GM15510 (cell line): ENCODE measurements around the gene CX3CR1.

Experiments used
- POLR2A ChIP-seq: IDR thresholded peaks from 3 replicates; pipeline ENCODE4 v1.6.1; 2011; ENCODE audit warnings: borderline replicate concordance; ENCODE audit not compliant: insufficient read length; ENCODE audit errors: extremely low read depth

Gene CX3CR1

GRCh38 chr3:39280571-39280970, 735 bp upstream of the CX3CR1 start:
- TF ChIP-seq POLR2A = no peak

DNA sequence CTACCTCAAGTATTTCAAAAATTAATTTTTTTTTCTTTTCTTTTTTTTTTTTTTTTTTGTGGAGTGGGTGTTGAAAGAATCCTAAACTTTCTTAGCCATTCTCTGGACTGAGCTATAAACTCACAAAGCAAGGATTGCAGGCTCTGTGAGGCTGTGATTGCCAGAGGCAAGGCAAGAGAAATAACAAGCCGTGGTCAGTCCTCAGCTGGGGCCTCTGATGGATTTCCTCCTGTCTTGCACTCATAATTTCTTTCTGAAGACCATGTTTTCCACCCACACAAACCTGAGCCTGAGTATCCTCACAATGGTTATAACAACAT, 1.3 kb downstream of the CX3CR1 start:
- no peak for TF ChIP-seq POLR2A

GRCh38 chr3:39277893-39278615, 1.8 kb downstream of the CX3CR1 start:
- TF ChIP-seq POLR2A = no peak

DNA sequence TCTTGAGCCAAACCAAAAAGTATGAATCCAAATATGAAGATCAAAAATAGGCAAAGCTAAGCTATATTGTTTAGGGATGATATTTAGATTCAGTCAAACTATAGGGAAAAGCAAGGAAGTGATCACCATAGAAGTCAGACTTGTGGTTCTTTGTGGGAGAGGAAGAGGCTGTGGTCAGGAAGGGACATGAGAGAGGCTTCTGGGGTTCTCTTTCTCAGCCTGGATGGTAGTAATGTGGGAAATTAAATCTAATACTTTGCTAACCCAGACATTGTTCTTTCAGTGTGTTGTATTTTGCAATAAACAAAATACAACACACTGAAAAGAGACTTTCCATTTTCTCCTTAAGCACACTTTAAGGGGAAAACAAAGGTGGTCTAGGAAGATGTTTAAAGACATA, 3.1 kb downstream of the CX3CR1 start:
- no peak for TF ChIP-seq POLR2A

DNA sequence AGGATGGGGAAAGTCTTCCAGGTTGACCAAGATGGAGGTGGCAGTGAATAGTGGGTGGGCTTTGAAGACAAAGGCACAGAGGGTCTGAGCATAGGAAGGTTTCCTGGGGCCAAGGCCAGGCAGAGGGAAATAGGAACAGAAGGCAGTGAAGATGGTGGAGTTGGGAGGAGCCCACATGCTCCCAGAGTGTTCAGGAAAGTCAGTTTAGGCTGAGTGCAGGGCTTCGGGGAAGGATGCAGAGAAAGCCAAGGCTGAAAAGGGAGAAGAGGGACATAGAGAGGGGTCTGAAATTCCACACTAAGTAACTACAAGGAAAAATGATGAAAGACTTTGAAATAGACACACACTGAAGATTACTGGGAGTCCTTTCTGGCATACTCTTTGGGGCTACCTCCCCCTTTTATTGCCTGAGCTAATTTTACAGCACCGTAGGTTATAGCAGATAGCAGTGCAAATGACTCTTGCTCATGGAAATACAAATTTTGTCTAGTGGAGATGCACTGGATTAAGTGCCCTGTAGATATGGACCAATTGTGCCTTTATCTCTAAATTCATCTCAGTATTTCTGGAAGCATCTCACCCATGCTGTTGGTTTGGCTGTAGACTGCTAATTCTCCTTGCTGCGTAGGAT, 3.8 kb downstream of the CX3CR1 start:
- TF ChIP-seq POLR2A = no peak

DNA sequence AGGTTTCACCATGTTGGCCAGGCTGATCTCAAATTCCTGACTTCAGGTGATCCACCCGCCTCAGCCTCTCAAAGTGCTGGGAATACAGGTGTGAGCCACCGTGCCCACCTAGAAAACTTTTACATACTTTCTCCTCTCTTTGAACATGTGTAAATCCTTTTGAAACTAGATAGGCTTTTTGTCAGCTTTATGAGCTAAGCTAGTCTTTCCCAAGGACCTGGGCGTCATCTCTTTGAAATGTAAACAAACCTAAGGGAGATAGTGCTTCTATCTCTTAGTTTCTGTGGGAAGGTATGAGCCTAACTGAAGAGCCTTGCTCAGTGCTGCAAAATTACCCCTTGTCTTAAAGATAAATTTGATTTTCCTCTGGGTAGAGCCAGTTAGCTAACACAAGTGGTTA, 4.8 kb downstream of the CX3CR1 start:
- no peak for TF ChIP-seq POLR2A

DNA sequence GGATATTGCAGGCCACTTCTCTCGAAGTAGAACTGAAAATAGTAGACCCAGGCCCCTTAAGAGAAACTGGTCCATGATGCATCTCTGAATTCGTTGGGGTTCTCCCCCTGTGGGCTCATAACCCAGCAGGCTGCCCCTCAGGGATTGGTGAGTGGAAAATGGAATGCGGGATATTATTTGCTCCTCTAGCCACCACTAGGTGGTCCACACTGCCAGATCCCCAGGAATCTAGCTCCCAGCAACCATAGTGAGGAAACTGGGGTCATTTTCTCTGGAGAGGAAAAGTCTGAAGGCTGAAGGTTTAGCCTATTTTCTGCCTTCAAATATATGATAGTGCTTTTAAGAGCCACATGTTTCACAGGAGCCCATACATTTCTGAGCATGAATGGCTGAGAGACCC, 6.7 kb downstream of the CX3CR1 start:
- TF ChIP-seq POLR2A = no peak

- TF ChIP-seq POLR2A = no peak
Measured at GRCh38 chr3:39272191-39272590, 7.6 kb downstream of the CX3CR1 start.

DNA sequence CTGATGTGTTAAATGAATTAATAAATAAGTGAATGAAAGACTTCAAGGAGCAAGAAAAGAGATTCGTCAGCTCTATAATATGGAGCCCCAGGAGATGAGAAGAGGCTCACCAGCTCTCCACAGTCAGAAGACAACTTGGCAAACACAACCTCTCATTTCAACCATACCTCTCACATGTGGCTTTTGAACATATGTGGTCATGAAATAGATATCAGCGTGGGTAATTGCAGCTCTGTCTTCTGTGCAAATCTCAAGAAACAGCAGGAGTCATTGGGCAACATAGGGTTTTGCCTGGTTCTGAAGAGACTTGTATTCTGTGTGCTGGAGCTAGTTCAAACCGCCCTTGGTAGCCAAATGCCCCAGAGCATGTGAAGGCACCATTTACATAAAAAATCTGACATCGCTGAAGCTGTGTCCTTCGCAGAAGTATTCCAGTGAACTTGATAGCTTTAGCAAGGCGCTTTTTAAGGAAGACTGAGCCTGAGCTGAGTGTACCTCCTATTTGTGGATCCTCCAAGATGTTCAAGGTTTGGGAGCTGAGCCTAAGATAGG, 8.4 kb downstream of the CX3CR1 start:
- TF ChIP-seq POLR2A = no peak

DNA sequence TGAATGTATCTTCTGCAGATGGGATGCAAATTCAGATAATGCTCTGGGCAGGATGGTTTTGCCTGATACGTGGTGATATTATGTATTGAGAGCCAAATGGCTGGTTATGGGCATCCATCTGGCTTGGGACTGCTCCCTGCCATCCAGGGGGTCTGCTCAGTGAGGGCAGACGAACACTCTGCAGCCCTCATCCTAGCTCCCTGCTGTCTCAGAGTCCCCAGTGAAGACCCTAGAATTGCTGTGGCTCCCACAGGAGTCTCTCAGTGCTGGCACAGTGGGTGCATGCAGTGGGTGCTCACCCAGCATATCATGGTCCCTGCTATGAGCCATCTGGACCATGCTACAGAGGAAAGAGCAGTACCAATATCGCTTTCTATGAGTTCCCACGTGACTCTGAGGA, 10.3 kb downstream of the CX3CR1 start:
- TF ChIP-seq POLR2A = no peak

DNA sequence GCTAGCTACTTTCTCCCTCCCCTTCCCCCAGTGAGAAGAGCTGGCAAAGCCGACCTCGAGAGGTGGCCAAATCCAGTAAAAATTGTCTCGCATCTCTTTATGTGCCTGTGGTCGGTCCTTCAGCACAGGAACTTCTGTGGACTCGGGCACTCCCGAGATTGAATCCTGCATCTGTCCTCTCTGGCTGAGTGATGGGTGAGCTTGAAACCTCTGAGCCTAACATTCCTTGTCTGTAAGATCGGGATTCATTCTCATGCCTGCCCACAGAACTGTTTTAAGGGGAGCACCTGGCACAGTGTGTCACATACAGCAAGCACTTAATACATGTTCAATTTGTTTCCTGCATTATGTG, 11.3 kb downstream of the CX3CR1 start:
- TF ChIP-seq POLR2A = no peak

DNA sequence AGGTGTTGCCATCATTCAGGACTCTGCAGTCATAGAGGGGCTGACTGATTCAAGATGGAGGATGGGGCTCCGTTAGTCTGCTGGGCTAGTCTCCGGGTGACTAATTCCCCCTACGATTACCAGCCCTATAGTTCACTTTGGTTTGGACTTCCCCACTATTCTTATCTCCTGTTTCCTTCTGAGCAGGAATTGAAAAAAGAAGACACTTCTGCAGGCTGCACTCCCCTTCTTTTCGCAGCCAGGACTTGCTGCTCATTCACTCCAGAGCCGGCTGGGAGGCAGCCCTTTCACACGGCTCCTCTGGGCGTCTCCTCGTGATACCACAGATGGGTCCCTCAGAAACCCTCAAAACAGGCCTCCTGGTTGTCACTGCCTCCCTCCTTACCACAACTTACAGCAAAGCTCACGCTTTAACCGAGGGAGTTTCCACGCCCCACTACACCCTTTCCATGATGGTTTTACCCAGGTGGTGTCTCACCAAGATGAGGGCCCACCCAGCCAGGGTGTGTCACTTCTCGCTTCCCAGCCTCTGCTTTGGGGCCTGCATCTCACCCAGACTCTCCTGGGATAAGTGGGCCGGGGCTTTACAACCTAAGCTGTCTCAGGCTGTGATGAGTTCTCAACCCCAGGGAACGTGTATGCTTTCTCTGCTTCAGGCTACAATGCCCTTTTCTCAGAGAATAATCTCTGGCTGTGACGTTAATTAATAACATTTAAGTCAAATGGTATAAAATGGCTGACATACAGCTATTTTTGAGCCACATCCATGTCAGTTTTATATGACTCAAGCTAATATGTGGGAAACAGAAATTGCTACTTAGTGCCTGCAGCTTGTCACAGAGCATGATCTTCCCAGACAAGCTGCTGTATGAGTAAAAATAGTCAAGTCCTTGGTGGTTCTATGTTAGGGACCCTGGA, 11.9 kb downstream of the CX3CR1 start:
- TF ChIP-seq POLR2A = no peak

- TF ChIP-seq POLR2A = no peak
Measured at GRCh38 chr3:39264053-39264452, 15.8 kb downstream of the CX3CR1 start.

- TF ChIP-seq POLR2A = no peak
Measured at GRCh38 chr3:39263576-39263975, 16.3 kb downstream of the CX3CR1 start.

DNA sequence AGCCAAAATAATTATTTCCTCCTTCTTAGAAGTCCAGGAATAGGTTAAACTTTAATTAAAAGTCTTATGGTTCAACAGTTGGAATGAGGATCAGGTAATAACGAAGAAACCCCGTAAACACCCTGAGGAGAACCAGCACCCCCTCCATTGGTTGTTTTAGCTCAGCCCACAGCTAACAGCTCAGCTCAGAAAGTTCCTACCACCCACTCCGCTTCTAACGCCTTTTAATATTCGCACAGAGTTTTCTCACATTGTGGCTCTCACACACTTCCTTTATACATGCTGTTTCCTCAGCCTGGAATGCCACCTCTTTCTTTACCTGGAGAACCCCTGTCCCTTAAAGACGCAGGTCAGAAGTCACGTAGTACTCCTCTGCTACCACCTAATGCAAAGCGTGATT, 17.0 kb downstream of the CX3CR1 start:
- no peak for TF ChIP-seq POLR2A
